GM19035 (cell line): Measurements from ENCODE around the gene TMEM185B.
A peak's percentile ranks its signal among the peaks of the same experiment; 100 is the strongest.

Source experiments
- ATAC-seq: cut with Tn5 transposase; IDR thresholded peaks from one replicate; pipeline ENCODE4 v1.9.1; 2021; ENCODE audit not compliant: unreplicated experiment

The TMEM185B gene

DNA sequence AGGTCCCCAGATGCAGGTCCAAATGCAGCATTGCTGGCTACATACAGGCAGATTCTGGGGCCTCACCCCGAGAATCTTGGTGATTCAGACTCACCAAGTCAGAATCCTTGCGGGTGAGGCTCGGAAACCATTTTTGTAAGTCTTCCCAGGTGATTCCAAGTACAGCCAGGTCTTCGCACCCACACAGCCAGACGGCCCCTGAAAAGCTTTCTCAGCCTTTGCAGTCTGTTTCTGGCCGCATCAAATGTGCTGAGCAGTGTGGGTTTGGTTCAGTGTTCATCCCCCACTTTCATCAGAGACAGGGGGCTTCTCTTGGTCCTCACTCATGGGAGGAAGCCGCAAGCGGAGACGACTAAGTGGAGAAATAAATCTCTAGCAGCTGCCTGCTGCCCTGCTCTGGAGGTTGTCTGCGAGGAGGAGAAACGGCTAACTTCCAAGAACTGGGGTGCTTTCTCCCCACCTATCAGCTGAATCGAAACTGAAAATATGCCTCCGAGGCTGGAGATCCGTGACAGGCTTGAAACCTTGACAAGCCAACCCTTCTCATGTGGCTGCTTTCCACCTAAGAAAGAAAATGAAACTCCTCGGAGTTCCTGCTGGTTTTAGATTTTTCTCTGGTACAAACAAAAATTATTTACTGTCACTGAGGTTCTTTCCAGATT is 8.9 kb upstream of the TMEM185B start:
- peak; percentile 88 for ATAC-seq

DNA sequence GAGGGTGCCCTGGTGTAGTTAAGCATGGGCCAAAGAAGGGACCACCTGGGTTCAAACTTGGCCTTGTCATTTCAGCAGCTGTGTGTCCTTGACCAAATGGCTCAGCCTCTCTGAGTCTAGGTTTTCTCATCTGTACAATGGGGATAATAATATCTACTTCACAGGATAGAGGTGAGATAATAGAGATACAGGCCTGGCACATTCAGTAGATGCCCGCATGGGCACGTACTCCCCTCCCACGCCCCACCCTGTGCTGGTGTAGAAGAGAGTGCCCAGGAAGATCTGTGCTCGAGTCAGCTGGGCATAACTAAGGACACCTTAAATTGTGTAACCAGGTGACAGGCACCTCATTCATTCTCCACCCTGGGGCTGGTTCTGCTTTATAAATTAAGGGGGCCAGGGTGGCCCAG is 8.4 kb upstream of the TMEM185B start:
- ATAC-seq, result peak; percentile 20

DNA sequence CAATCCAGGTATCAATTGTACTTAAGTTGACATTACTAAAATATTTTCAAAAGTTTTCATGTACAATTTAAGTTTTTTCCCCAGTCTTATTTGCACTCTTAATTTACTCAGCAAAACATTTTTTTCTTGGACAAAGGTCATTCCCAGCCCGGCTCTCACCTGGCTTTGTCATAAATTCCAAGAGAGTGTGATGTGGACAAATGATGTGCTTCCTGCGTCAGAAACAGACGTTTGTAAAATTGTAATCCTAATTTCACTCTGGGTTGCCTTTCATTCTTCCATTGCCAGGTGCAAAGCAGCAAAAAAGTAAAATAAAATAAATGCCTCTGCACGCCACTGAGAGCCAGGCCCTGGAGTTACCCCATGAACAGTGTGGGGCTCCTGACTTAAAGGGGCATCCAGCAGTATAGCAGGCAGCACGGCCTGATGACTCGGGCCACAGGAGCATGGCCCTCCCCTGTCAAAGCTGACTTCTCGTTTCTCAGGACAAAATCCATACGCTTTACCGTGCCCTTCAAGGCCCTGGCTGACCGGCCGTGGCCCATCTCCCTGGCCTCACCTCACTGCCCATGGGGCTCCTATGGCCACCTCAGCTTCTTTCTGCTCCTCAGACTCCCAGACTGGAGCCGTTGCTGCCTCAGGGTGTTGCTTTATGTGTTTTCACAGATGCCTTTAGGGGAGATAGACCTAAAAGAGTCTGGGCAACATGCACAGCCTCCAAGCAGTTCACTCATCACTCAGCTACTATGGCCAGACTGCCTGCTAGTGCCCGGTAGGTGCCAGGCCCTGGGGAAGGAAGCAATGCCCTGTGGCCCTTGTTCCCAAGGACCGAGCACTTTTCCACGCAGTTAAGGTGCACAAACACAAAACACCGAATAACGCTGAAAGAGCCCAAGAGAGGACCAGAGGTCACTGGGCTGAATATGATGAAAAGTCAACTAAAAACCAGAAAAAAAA is 7.6 kb upstream of the TMEM185B start:
- peak; percentile 27 for ATAC-seq

DNA sequence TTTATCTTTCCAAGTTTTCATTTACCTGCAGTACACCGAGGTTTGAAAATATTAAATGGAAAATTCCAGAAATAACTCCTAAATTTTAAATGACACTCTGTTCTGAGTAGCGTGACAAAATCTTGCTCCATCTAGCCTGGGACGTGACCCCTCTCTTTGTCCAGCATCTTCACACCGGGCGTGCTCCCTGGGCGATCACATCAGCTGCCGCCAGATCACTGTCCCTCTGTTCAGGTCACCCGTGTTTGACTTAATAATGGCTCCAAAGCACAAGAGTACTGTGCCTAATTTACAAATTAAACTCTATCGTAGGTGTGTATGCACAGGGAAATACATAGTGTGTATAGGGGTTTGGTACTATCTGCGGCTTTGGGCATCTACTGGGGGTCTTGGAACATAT is 6.1 kb upstream of the TMEM185B start:
- ATAC-seq, result no peak

DNA sequence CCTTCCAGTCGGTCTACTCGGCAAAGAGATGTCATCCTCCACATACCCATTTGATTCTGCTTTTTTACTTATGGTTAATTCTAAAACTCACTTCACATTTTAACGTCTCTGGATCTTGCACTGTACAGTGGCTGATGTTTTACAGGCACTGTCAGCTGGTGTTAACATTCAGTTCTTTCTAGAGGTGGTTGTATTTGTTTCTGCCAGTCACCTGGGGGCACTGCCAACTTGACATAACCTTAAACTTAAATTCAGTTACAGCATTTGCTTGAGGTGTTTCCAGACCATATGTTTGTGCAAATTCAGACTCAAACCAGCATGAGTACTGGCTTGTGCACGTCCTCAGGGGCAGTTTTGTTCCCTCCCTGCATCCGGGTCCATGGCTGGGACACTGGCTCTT is 5.3 kb upstream of the TMEM185B start:
- ATAC-seq, result no peak

DNA sequence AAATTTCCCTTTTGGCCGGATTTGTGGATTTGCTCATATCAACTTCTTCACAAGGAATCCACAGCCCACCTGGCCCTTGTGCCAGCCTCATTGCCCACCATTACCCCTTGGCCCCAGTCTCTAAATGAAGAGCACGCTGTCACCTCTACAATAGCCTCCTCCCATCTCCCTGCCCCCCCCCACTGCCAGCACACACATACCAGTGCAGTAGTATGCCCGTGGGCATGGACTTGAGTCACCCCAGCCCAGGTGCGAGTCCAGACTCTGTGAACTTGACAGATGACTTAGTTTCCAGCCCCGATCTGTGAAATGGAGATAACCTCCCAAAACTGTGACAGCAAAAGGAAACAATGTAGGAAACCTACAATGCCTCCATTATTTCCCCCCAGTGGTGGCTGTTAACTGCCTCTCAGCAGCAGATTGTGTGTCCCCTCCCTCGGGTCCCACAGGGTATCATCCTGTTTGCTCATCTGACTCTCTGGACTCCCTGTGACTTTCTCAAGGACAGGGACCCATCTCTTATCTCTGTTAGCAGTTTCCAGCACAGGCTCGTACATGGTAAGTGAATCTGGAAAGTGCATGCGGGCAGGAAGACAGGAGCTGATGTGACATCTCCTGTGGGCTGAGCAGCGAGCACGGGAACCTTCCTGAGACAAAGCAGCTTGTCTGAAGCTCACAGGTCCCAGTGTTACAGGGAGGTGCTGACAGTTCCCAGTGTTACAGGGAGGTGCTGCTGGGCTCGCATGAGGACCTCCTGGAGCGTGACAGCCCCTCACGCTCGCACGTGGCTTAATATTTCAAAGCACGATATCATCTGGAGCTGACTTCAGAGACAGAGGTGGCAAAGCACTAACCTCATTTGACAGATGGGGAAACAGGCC is 4.2 kb upstream of the TMEM185B start:
- no peak for ATAC-seq

DNA sequence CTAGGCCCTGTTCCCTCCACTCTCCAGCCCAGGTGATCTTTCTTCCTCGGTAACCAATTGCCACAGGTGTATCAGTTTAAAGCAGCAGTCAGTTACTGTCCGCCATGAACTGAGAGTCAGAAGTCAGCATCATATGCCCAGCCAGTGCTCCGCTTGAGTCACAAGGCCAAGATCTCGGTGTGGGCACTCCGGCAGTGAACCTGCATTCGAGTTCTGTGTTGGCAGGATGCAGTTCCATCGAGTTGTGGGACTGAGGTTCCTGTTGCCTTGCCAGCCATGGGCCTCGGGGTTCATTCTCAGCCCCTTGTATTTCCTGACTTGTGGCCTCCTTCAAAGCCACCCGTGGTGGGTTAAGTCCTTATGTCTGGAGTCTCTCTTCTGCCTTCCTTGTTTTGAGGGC is 3.1 kb upstream of the TMEM185B start:
- ATAC-seq, result no peak

DNA sequence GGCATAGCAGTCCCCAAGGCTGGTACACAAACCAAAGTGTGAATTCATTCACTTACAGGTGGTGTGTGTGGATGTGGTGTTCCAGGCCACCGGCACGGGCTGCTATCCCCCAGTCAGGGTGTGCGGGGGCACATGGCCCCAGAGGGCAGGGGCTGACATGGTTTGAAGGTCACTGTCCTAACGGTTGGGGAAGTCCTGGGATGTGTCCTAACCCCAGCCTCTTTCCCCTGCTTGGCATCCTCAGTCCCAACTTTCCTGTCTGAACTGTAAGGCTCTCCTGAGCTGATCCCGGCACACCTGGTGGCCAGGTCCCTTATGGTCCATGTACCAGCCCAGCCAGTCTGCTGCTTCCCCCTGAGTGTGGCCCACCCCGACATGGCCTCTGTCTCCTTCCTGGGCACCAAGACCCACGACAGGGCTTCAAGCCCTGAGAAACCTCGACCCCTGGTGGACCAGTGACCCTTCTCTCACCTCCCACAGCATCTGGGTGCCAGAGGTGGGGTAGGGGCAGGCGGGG is 2.4 kb upstream of the TMEM185B start:
- ATAC-seq, result no peak

DNA sequence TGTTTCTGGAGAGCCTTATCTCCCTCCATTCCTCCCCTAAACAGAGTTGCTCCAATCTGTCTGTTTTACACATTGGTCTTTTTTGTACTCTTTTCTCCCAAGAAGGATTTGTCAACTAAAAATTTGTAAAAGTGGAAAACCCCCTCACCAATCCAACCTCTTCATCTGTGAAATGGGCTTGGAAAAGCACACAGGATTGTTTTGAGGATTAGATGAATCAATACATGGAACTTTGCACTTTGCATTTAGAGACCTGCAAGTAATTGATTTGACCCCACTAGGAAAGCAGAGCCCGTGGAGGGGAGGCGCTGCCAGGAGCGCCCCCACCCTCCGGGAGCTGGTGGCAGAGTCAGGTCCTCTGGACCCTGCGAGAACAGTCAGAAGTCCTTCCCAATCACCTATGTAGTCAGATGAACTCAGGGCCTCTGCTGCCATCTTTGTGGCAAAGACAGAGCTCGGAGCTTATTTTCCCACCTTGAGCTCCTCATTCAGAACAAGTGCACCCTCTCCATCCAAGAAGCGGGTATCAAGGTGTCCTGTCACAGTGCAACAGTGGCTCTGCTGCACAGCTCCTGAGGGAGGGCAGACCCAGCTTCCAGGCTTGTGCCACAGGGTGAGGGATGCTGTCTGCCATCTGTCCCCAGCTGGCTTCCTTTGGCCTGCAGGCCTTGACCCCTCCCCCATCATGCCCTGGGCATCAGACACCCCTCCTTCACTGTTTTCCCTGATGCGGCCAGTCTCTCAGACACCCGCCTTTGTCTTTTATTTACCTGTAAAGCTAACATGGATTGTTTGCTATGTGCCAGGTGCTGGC is 1.7 kb upstream of the TMEM185B start:
- no peak for ATAC-seq

DNA sequence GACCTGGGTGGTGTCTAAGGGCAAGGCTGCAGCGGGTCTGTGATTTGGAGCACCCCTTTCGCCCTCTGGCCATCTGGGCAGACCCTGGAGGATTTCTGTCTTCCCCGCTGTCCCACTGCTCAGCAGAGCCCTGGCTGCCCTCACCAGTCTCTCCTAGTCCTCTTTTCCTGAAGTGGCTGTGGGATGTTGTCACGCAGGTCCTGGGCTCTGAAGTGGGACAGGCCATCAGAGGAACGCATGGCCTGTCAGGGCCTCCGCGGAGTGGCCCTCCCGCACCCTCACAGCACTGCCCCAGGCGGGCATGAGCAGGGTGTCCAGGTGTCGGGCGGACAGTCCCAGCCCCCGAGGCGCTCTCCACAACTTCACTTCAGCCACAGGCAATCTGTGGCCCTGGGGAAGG is 1.1 kb upstream of the TMEM185B start:
- no peak for ATAC-seq

DNA sequence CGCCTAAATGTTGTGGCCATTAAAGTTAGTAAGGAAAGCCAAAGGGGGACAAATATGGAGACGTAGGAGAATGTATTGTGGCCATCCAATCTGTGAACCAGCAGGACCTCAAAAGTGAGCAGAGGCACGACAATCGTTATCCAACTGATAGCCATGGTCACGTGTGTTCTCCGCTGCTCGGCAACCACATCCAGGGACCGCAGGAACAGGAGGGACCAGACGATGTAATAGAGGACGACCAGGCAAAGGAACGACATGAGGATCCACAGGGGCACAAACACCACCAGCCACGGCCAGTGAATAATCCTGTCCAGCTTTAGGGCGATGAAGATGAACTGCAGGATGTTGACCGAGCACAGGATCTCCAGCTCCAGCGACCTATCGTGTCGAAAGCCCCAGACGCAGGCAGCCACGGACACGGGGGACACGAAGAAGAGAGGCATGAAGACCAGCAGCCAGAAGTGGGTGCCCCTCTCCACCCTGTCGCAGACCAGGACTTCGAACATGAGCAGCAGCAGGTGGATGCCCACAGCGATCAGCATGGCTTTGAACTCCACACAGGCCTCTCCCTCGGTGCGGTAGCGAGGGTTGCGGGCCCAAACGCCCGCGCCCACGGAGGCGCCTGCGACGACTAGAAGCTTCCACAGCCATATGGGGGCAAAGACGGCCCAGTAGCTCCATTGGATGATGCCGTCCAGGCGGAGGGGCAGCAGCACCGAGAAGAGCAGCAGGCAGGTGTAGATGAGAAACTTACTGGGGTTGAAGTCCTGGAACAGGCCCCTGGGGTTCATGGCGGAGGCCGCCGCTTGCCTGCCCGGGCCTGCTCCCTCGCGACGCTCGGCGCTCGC is 790 bp downstream of the TMEM185B start:
- no peak for ATAC-seq

DNA sequence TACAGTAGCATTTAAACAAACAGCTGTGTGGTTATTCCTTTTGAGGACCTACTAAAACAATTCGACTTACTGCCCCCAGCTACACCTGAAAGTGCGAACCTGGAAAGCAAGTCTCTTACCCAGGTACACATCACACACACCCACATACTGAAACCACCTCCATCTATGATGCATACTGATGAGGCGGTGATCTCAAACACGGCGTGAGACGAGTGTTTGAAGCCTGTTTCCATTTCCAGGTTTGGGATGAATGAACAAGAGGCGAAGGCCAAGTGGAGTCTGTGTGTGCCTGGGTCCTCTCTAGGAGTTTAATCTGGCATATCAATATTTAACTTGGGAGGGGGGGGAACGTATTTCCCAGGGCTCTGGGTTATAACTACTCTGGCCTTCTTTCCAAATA is 1.6 kb downstream of the TMEM185B start:
- ATAC-seq, result no peak

DNA sequence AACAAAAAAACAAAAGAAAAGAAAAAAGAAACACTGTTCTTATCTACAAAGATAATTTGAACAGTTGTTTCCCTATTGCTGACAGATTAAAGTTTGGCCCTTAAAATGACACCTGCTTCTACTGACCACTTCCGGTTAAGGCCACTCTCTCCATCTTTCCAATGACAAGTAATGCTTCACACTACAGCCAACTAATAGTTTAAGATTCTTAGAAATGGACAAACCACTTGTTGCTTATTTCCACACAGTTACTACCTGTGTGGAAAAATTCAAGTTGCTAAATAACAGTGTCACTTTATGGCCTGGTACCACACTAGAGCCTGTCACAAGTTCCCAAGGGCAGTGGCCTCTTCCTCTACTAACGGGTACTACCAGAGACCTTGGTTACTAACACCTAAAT is 2.4 kb downstream of the TMEM185B start:
- no peak for ATAC-seq

DNA sequence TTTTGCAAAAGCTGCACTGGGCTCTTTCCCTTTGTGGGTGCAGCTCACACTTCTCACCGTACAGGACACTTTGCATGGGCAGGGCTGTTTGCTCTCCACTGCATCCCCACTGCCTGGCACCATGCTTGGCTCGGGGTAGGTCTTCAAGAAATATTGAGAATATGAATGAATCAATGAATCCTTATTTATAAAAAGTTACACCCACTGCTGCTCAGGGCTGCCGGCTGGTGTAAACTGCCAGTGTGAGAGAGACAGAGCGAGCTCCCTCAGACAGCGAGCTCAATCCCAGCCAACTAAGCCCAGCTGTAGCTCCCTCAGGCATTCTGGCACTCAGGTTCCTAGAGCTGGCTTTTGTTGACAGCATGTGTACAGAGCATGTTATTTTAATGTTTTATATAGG is 3.4 kb downstream of the TMEM185B start:
- no peak for ATAC-seq

DNA sequence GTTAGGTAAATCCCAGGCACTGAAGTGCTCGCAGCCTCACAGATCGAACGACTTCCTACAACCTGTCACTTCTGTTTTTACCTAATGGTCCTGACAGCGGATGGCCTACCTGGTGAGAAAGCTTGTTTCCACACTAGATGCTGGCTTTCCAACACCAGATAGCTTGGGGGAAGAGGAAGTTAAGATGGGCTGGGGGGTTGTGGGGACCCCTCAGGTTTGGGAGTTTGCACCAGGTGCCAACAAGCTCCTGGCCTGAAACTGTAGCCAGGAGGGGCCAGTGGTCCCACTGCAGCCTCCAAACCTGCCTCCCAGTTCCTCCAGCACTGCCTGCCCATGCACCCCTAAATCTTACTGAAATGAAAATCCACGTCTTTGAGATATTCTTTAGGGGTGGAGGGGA is 3.9 kb downstream of the TMEM185B start:
- ATAC-seq, result no peak

DNA sequence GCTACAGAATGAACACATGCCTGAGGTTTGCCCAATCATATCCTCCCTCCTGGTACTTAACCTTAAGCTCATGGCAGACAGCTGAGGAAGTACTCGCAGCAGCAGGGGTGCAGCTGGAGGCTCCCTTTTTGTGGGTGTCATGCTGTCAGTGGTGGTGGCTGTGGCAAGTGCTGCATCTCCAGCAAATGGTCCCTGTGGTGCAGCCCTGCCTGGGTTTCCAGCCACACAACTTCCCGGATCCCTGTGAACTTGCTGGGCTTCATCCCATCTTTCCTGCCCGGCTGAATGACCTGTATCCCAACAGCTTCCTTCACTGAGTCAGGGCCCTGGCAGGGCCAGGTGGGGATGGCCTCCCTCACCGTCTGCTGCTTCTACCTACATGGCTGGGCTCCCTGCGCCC is 5.0 kb downstream of the TMEM185B start:
- no peak for ATAC-seq

DNA sequence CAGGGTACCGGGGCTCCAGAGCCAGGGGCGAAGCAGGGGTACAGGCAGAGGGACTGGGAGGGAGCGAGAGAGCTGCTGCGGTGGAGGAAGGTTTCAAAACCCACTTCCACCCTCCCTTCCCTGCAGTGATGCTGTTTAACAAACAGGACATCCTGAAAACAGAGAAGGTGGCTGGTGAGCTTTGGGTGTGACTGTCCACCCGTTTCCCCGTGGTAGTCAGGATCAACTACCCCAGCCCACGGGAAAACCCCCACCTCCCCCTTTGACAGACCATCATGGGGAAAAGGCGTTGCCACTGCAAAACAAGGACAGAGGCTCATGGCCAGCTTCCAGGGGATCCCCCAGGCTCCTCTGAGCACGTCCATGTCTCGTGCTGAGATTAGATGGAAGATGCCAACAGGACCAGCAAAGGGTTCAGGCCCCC is 12.9 kb downstream of the TMEM185B start:
- ATAC-seq, result no peak

DNA sequence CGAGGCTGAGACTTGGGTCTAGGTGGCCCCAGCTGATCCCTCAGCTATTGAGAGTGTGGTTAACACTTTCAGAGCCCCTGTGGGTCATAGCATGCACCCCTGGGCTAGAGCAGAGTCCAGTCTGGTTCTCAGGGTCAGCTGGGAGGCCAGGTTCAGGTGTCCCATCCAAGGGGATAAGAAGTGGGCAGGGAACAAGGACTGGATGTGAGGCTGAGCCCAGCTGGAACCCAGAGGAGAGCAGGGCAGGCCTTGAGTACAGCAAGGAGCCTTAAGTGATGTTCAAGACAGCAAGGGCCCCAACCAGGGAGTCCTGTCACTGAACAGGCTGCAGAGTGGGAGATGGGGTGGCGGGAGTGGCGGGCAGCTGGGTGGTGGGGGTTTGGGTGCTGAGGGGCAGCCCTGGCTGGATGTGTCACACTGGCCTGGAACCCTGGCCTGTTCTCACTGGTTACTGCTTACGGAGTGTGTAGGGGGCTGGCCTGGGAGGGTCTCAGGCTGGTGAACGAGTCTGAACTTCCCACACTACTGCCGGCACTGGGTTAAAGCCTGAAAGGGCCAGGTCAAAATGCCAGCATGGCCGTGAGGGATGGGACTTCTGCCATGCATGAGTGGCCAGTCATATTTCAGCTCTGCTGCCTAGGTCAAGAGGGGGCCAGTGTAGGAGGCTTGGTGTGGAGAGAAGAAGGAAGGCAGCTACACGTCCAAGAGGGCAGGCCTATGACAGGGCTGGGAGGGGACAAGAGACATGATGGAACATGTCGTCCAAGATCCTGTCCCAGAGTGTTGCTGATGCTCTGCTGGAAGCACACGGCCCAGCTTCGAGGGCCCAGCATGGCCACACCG is 13.6 kb downstream of the TMEM185B start:
- no peak for ATAC-seq
